C4-2B (cell line): ENCODE data around the gene RBMS1.

Experiments used
- H3K27ac ChIP-seq: fragments of 450-650 bp; 2 replicates; pipeline ENCODE4 v1.5.1; 2017
- ZFX ChIP-seq: fragments of 450-650 bp; IDR thresholded peaks from 2 replicates; pipeline ENCODE4 v1.6.1; 2017
- TF ChIP-seq, protein P1 (sequence below): fragments of 450-650 bp; conservative IDR thresholded peaks from 2 replicates; pipeline ENCODE4 v1.5.1; 2017; ENCODE audit warnings: mild to moderate bottlenecking

RBMS1 gene

DNA sequence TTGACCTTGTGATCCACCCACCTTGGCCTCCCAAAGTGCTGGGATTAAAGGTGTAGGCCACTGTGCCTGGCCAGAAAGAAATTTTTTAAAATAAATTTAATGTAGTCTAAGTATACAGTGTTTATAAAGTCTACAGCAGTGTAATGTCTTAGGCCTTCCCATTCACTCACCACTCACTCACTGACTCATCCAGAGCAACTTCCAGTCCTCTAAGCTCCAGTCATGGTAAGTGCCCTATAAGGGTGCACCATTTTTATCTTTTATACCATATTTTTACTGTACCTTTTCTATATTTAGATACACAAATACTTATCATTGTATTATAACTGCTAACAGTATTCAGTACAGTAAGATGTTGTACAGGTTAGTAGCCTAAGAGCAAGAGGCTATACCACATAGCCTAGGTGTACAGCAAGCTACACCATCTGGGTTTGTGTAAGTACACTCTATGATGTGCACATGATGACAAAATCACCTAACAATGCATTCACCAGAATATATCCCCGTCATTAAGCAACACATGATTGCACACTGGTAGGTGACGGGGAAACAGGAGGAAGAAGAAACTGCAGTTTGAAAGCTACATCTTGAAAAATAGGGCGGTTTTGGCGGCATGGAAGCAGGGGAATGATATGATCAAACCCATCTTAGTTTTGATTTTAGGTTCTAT is 188.4 kb downstream of the RBMS1 start:
- no peak overlapping the region for H3K27ac ChIP-seq
- TF ChIP-seq ZFX, result no peak
- TF ChIP-seq, protein P1, sequence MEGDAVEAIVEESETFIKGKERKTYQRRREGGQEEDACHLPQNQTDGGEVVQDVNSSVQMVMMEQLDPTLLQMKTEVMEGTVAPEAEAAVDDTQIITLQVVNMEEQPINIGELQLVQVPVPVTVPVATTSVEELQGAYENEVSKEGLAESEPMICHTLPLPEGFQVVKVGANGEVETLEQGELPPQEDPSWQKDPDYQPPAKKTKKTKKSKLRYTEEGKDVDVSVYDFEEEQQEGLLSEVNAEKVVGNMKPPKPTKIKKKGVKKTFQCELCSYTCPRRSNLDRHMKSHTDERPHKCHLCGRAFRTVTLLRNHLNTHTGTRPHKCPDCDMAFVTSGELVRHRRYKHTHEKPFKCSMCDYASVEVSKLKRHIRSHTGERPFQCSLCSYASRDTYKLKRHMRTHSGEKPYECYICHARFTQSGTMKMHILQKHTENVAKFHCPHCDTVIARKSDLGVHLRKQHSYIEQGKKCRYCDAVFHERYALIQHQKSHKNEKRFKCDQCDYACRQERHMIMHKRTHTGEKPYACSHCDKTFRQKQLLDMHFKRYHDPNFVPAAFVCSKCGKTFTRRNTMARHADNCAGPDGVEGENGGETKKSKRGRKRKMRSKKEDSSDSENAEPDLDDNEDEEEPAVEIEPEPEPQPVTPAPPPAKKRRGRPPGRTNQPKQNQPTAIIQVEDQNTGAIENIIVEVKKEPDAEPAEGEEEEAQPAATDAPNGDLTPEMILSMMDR, result no peak

DNA sequence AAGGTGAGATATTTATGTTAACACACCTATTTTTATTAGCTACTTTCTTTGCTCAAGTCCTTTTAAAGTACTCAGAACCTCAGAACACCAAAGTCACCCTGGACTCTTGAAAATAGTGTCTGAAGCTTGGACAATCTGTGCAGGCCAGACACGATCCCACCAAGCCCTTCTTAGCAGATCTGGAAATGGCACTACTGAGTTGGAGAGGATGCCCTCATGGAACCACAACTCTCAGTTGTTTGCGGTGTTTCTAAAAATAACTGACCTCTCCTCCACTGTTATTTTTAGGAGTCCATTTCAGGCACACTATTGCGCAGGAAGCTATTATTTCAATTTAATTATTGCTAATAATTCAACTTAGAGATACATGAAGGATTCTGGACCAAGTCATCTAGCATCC is 190.1 kb downstream of the RBMS1 start:
- TF ChIP-seq ZFX, result no peak
- TF ChIP-seq, protein P1, result no peak
- no peak overlapping the region for H3K27ac ChIP-seq

DNA sequence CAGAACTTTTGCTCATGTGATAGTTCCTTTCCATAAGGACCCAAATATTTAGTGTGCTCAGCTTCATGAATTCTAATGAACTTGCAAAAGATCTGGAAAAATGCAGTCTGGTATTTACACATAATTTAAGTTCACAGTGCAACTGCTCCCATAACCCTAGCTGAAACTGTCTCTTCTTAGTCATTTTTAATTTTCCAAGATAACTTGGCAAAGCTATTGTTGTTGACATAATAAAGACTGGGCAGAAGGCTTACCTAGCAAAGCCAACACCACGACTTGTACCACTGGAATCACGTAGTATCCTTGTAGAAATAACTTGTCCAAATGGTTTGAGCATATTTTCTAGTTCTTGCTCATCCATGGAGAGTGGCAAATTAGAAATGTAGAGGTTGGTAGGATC is 190.5 kb downstream of the RBMS1 start:
- TF ChIP-seq, protein P1, result no peak
- no peak for TF ChIP-seq ZFX
- no peak overlapping the region for H3K27ac ChIP-seq

DNA sequence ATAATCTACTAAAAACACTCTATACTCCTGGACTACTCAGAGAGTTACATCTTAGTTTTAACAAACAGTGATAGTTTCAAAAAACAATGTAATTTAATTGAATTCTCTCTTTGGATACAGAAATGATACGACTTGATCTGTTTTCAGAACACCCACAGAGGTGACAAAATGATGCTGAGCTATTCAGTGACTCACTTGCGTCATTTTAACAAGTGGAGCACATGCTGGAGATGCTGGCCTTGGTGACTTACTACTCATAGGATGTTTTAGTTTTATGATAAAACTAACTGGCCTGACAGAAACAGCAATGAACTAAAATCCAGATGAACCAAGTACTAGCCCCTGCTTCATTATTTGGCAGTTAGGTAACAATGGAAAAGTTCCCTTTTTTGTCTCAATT is 192.2 kb downstream of the RBMS1 start:
- H3K27ac ChIP-seq, result no peak overlapping the region
- no peak for TF ChIP-seq ZFX
- TF ChIP-seq, protein P1, result no peak

DNA sequence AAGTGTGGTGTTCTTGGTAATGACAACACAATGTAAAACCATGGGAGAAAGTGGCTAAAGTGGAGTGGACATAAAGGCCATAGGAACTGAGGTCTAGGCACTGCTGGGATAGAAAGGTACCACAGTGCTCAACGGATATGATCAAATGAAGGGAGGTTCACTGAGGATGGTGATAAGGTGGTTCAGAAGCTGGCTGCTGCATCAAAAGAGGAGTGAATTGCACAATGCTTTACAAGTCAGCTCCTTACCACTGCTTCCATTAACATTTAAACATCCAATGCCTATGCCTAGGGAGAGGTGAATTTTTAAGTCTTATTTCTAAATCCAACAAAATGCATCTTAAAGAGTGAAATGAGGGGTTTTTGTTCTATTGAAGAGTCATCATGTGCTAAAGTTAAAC is 193.4 kb downstream of the RBMS1 start:
- no peak overlapping the region for H3K27ac ChIP-seq
- no peak for TF ChIP-seq ZFX
- TF ChIP-seq, protein P1, result no peak

DNA sequence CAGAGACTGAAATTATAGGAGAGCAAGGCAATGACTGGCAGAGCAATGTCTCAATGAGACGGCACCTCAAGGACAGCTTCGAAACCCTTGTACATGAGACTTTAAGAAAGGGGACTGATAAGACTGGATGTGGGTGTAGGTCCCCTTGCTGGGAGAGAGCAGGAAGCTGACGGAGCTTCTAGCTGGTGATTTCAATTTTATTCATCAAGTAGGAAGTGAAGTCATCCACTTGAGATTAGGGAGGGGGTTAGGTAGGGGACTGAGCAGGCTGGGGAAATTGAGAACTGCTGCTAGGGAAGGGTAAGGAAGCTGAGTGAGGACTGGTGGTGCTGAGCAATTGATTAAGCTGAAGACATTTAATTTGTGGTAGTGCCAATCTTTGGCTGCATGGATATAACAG is 194.1 kb downstream of the RBMS1 start:
- H3K27ac ChIP-seq, result no peak overlapping the region
- TF ChIP-seq, protein P1, result no peak
- TF ChIP-seq ZFX, result no peak

DNA sequence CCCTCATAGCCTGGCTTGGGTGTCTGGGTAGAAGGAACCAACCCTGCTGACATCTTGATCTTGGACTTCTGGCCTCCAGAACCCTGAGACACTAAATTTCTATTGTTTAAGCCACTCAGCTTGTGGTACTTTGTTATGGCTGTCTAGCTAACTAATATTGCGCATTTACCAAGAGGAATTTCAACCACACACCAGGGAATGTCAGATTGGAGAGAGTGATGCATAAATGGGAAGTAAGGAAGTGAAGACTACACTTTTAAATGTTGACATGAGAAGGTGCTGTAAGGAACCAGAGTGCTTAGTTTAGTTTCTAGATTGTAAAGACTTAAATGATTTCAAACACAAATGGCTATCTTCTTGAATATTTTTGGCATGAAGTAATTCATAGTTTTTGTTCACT is 194.6 kb downstream of the RBMS1 start:
- TF ChIP-seq, protein P1, result no peak
- no peak for TF ChIP-seq ZFX
- no peak overlapping the region for H3K27ac ChIP-seq
